Daoy (cell line): ENCODE results near the gene HUNK. TPM values are rescaled to one million over a fixed set of nuclear protein-coding genes. Genes with fewer than 3 reads are reported as not detected.

Source experiments
- DNase-seq: peaks from one replicate; pipeline ENCODE4 v3.0.0-alpha.2; 2015; ENCODE audit warnings: low read depth
- total RNA-seq: library from RNA; depleted of rRNA; stranded (reverse); fragments of >200 nt; shearing (Covaris generic); gene quantifications from 2 replicates; pipeline ENCODE4 v1.2.3, GENCODE V29; 2014

Gene HUNK
- total RNA-seq, 1 experiment from 2014 or later: 1.9 TPM

DNA sequence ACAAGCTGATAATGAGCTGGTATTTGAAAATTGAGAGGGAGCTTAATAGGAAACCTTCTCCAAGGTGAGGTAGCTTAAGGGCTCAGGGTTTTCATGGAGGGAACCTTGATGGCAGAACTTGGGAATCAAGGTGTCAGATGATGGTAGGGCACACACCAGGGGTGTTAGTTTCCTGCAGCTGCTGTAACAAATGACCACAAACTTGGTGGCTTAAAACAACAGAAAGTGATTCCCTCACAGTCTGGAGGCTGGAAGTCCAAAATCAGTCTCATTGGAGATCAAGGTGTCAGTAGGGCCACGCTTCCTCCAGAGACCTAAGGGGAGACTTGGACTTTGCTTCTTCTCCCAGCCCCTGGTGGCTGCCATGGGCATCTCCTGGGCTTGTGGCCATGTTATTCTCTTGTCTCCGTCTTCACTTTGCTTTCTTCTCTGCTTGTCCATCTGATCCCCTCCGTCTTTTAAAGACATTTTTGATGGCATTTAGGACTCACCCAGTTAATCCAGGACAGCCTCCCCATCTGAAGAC, 45.5 kb downstream of the HUNK start:
- DNase-seq: no peak

GRCh38 chr21:31920275-31920674, 47.5 kb downstream of the HUNK start:
- DNase-seq: no peak

DNA sequence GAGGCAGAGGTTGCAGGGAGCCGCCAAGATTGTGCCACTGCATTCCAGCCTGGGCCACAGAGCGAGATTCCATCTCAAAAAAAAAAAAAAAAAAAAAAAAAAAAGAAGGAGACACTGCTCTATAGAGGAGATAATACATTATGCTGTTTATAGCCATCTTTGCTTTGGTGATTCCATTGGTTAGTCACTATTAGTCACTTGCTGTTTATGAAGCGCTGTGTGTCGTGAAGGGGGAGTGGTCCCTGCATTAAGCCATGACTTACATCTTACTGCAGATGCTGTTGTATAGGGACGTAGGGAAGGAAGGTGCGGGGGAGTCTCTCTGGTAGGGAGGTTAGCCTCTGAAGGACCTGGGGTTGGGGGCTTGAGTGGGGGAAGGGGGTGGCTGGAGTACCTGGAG, 48.3 kb downstream of the HUNK start:
- DNase-seq: peak; percentile 58

DNA sequence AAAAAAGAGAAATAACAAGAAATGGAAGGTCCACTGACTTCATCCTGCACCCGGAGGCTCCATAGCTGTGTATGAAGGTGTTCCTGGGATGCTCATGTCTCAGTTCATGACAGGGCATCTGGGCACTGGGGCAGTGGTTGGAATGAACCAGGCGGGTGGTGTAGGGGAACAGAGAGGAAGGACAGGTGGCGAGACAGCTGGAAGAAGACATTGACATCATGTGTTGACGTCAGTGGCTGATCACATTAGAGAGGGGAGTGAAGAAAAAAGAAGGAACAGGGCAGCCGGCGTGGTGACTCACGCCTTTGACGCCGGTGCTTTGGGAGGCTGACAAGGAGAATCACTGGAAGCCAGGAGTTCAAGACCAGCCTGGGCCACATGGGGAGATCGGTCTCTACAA, 50.1 kb downstream of the HUNK start:
- no peak for DNase-seq

DNA sequence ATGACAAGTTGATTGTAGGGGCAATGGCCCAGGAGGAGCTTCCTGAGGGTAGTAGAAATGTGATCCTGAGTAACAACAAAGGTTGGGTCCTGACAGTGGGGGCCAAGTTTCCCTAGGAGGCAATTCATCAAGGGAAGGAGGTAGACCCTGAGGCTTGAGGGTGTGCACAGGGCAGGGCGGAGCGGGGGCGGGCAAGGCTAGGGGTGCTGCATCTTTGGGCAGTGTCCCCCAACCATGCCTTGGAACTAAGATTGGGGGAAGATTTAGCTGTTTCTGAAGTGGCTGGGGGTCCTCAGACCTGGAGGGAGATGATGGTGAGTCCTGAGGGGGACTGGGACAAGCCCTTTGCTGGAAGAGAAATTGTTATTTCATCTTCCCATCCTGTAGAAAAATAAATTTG, 50.9 kb downstream of the HUNK start:
- no peak for DNase-seq

GRCh38 chr21:31924548-31924947, 51.7 kb downstream of the HUNK start:
- no peak for DNase-seq

GRCh38 chr21:31926498-31926897, 53.7 kb downstream of the HUNK start:
- no peak for DNase-seq

- DNase-seq: no peak
Observed at GRCh38 chr21:31927689-31928353, 55.0 kb downstream of the HUNK start.

GRCh38 chr21:31928656-31929055, 55.8 kb downstream of the HUNK start:
- no peak for DNase-seq

GRCh38 chr21:31929548-31929947, 56.7 kb downstream of the HUNK start:
- no peak for DNase-seq

- no peak for DNase-seq
Observed at GRCh38 chr21:31930001-31930400, 57.2 kb downstream of the HUNK start.

GRCh38 chr21:31931644-31932469, 59.0 kb downstream of the HUNK start:
- DNase-seq: no peak

- DNase-seq: no peak
Observed at GRCh38 chr21:31932470-31932764, 59.6 kb downstream of the HUNK start.

GRCh38 chr21:31937303-31937702, 64.5 kb downstream of the HUNK start:
- DNase-seq: no peak

- no peak for DNase-seq
Observed at GRCh38 chr21:31938330-31939301, 65.8 kb downstream of the HUNK start.

- no peak for DNase-seq
Observed at GRCh38 chr21:31941694-31942093, 68.9 kb downstream of the HUNK start.

DNA sequence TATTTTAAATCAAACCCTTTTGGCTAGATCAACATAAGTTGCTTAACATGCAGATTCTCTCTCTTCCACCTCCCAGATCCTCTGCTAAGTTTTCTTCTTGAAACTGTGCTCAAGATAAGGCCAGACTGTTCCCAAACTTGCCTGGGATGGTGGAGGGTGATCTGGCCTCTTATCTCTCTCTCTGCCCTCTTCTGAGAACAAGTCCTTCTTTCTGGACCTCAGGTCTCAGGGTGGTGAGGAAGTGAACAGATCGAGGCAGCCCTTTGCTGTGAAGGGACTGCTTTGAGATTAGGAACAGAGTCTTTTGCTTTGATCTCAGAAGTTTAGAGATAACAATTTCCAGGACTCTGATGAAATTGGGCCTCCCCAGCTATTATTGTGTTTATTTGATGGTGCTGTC, 70.7 kb downstream of the HUNK start:
- DNase-seq: no peak

GRCh38 chr21:31945141-31945540, 72.3 kb downstream of the HUNK start:
- peak; percentile 20 for DNase-seq

- DNase-seq: peak; percentile 61
Observed at GRCh38 chr21:31945546-31945945, 72.7 kb downstream of the HUNK start.

- peak; percentile 18 for DNase-seq
Observed at GRCh38 chr21:31946231-31946630, 73.4 kb downstream of the HUNK start.

DNA sequence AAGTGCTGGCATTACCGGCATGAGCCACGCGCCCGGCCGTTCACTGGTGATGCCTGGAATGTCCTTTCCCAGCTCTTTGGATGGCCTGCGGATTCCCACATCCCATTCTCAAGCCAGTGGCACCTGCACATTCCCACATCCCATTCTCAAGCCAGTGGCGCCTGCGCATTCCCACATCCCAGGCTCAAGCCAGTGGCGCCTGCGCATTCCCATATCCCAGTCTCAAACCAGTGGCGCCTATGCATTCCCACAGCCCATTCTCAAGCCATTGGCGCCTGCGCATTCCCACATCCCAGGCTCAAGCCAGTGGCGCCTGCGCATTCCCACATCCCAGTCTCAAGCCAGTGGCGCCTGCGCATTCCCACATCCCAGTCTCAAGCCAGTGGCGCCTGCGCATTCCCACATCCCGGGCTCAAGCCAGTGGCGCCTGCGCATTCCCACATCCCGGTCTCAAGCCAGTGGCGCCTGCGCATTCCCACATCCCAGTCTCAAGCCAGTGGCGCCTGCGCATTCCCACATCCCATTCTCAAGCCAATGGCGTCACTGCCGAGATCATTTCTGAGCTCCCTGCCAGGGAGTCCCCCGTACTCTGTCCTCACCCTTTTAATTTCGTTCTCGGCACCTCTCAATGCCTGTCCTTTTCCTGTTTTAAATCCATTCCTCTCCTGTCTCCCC, 74.2 kb downstream of the HUNK start:
- DNase-seq: peak; percentile 71

DNA sequence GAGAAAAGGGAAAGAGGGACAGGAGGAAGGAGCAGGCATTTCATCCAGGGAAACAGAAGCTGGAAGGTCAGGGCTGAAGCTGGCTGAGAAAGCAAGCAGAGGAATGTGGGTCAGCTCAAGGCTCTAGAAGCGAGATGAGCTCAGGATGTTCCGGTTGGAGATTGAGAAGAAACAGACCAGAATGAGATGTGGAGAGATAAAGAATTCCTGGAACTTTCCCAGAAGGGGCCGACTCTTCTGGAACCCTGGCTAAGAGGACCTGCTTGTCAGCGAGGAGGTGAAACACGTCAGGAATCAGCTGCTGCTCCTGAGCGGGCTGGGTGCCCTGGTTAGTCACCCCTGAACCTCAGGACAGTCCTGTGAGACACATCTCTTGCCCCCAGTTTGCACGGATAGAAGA, 75.9 kb downstream of the HUNK start:
- DNase-seq: no peak
